ENCODE data around the gene PRPF6. TPM values are rescaled to one million over a fixed set of nuclear protein-coding genes. Genes with fewer than 3 reads are reported as not detected.

Gene PRPF6
- total RNA-seq, 2 experiments from 2014 or later: 50.6 to 51.3 TPM

- intact Hi-C loops (cut with DNase I, micrococcal nuclease): no loop called here
- Histone ChIP-seq H3K9me3 (ENCODE audit: control insufficient read depth in 1 of 2, insufficient read depth in 1 of 2, low read length in 2 of 2) (no peaks in the 10 kb centered on the region), H3K4me1 (ENCODE audit: insufficient read depth, low read length) (no peaks in the 10 kb centered on the region), H3K36me3 (ENCODE audit: insufficient read depth, low read length) (peaks cover 99% of the 10 kb centered on the region), H3K27me3 (ENCODE audit: control insufficient read depth in 1 of 2, insufficient read depth in 2 of 2, low read length in 2 of 2) (no peaks in the 10 kb centered on the region), H3K4me3 (ENCODE audit: low read length) (no peak overlapping the region), H3K27ac (ENCODE audit: low read depth in 1 of 2, low read length in 2 of 2) (no peak overlapping the region)
- Mint-ChIP-seq H3K27me3 (no peaks in the 10 kb centered on the region), H3K27ac (no peak overlapping the region), H3K36me3 (ENCODE audit: low read depth) (peaks cover 97% of the 10 kb centered on the region), H3K4me3 (no peak overlapping the region), H3K9me3 (no peaks in the 10 kb centered on the region), H3K4me1 (ENCODE audit: low read depth) (no peaks in the 10 kb centered on the region)
- POLR2A ChIA-PET: no interaction called here
- ATAC-seq (ENCODE audit: poor library complexity) (no peak), DNase-seq (no peak)
- TF ChIP-seq CTCF (IDR thresholded peaks at IDR 0.05): no peak
- CTCF ChIA-PET: interaction anchor here (2.3 kb wide), 1 partner anchor 13 kb away, joined by 8 read pairs; no protein-coding TSS in a partner anchor
Observed at GRCh38 chr20:64025826-64026412, 45.0 kb downstream of the PRPF6 start.

- Mint-ChIP-seq H3K4me1 (ENCODE audit: low read depth) (no peaks in the 10 kb centered on the region), H3K27ac (no peak overlapping the region), H3K9me3 (no peaks in the 10 kb centered on the region), H3K27me3 (no peaks in the 10 kb centered on the region), H3K36me3 (ENCODE audit: low read depth) (peaks cover 91% of the 10 kb centered on the region), H3K4me3 (no peak overlapping the region)
- peaks cover 94% of the 10 kb centered on the region for H3K36me3 ChIP-seq (ENCODE audit: insufficient read depth, low read length)
- DNase-seq (no peak), ATAC-seq (ENCODE audit: poor library complexity) (no peak)
- no peaks in the 10 kb centered on the region for H3K27me3 ChIP-seq (ENCODE audit: control insufficient read depth in 1 of 2, insufficient read depth in 2 of 2, low read length in 2 of 2)
- intact Hi-C loops (cut with DNase I, micrococcal nuclease): no loop called here
- no peaks in the 10 kb centered on the region for H3K4me1 ChIP-seq (ENCODE audit: insufficient read depth, low read length)
- CTCF ChIA-PET: no interaction called here
- H3K27ac ChIP-seq (ENCODE audit: low read depth in 1 of 2, low read length in 2 of 2): no peak overlapping the region
- no peak overlapping the region for H3K4me3 ChIP-seq (ENCODE audit: low read length)
- TF ChIP-seq CTCF (IDR thresholded peaks at IDR 0.05): no peak
- POLR2A ChIA-PET: interaction anchor here (1.1 kb wide), 1 partner anchor 11 kb away, joined by 4 read pairs; no protein-coding TSS in a partner anchor
- no peaks in the 10 kb centered on the region for H3K9me3 ChIP-seq (ENCODE audit: control insufficient read depth in 1 of 2, insufficient read depth in 1 of 2, low read length in 2 of 2)
Observed at GRCh38 chr20:64027981-64028685, 47.2 kb downstream of the PRPF6 start.

GRCh38 chr20:64029293-64030117, 48.6 kb downstream of the PRPF6 start:
- no peak overlapping the region for H3K27ac ChIP-seq (ENCODE audit: low read depth in 1 of 2, low read length in 2 of 2)
- POLR2A ChIA-PET: no interaction called here
- peaks cover 88% of the 10 kb centered on the region for H3K36me3 Mint-ChIP-seq (ENCODE audit: low read depth)
- H3K4me1 ChIP-seq (ENCODE audit: insufficient read depth, low read length): peaks cover 9% of the 10 kb centered on the region
- H3K4me3 ChIP-seq (ENCODE audit: low read length): no peak overlapping the region
- H3K27ac Mint-ChIP-seq: no peak overlapping the region
- H3K36me3 ChIP-seq (ENCODE audit: insufficient read depth, low read length): peaks cover 88% of the 10 kb centered on the region
- TF ChIP-seq CTCF (IDR thresholded peaks at IDR 0.05): no peak
- no peaks in the 10 kb centered on the region for H3K4me1 Mint-ChIP-seq (ENCODE audit: low read depth)
- CTCF ChIA-PET: no interaction called here
- intact Hi-C loops (cut with DNase I, micrococcal nuclease): loop anchor here in 1 of 2 experiments (10.0 kb wide), 1 partner anchor 45 kb away; the partner anchor contains the start of gene PRPF6
- DNase-seq (no peak), ATAC-seq (ENCODE audit: poor library complexity) (no peak)
- no peaks in the 10 kb centered on the region for H3K27me3 ChIP-seq (ENCODE audit: control insufficient read depth in 1 of 2, insufficient read depth in 2 of 2, low read length in 2 of 2)
- no peak overlapping the region for H3K4me3 Mint-ChIP-seq
- H3K9me3 Mint-ChIP-seq: no peaks in the 10 kb centered on the region
- no peaks in the 10 kb centered on the region for H3K9me3 ChIP-seq (ENCODE audit: control insufficient read depth in 1 of 2, insufficient read depth in 1 of 2, low read length in 2 of 2)
- H3K27me3 Mint-ChIP-seq: no peaks in the 10 kb centered on the region
